Measurements from ENCODE around the gene ITGB7.

DNA sequence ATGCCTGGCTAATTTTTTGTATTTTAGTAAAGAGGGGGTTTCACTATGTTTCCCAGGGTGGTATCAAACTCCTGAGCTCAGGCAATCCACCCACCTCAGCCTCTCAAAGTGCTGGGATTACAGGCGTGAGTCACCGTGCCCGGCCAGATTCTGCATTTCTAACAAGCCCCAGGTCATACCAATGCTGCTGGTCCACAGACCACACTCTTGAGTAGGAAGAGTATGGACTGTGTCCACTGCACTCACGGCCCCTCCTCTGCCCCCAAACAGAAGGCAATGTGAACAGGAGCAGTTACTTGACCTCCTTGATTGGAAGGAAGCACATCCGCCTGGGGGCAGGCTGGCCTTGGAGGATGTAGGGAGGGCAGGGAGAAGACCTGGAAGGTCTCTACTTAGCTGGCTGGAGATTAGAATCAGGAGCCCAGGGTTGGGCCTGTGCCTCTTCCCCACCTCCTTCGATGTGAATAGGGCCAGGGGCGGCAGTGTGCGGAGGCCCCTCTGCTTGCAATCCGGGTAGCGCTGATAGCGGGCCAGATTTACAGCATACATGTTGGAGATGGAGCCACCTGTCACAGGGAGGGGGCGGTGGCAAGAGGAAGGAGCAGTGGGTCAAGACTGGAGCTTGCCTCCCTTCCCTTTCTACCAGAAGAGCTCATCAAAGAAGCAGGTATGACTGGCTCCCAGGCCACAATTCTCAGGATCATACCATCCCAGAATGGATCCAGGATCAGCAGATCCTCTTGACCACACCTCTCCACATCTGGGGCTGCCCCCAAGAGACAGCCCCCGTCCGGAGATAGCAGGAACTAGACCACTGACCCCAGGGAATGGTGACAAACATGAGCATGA is 36.0 kb downstream of the ITGB7 start:
- TF ChIP-seq, protein P1, sequence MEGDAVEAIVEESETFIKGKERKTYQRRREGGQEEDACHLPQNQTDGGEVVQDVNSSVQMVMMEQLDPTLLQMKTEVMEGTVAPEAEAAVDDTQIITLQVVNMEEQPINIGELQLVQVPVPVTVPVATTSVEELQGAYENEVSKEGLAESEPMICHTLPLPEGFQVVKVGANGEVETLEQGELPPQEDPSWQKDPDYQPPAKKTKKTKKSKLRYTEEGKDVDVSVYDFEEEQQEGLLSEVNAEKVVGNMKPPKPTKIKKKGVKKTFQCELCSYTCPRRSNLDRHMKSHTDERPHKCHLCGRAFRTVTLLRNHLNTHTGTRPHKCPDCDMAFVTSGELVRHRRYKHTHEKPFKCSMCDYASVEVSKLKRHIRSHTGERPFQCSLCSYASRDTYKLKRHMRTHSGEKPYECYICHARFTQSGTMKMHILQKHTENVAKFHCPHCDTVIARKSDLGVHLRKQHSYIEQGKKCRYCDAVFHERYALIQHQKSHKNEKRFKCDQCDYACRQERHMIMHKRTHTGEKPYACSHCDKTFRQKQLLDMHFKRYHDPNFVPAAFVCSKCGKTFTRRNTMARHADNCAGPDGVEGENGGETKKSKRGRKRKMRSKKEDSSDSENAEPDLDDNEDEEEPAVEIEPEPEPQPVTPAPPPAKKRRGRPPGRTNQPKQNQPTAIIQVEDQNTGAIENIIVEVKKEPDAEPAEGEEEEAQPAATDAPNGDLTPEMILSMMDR (IDR thresholded peaks at IDR 0.05; ENCODE audit: insufficient read depth, low read depth, low read length) = no peak
- no peak for TF ChIP-seq EZH2 (IDR thresholded peaks at IDR 0.05; ENCODE audit: insufficient read depth, low read length)

All from astrocyte (in vitro differentiated cells and primary cell).